ENCODE data around the gene TNNI2. TPM values are rescaled to one million over a fixed set of nuclear protein-coding genes. Genes with fewer than 3 reads are reported as not detected.

Gene TNNI2
- total and polyA plus RNA-seq, 10 of the 15 experiments (the other 5 are each of a cell fraction or from before 2014, with no cell fraction given) = 0.14 to 0.79 (median 0.37) TPM; not detected in 4

DNA sequence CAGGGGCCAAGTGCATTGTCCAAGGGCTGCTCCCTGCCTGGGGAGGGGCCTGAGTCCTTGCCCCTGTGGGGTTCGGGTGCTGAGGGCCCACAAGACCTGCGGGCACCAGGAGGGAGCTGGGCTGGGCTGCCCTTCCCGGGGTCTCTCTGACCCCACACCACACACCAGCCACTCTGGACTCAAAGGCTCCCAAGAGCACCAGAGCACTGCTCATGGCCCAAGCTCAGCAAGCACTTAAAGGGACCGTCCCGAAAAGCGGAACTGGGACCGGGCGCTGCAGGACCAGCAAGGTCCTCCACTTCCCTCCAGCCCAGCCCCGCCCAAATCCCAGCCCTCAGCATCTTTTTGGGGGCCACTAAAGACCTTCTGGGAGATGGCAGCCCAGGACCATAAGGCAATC, 19.4 kb downstream of the TNNI2 start (continued):
- TF ChIP-seq, protein P1, sequence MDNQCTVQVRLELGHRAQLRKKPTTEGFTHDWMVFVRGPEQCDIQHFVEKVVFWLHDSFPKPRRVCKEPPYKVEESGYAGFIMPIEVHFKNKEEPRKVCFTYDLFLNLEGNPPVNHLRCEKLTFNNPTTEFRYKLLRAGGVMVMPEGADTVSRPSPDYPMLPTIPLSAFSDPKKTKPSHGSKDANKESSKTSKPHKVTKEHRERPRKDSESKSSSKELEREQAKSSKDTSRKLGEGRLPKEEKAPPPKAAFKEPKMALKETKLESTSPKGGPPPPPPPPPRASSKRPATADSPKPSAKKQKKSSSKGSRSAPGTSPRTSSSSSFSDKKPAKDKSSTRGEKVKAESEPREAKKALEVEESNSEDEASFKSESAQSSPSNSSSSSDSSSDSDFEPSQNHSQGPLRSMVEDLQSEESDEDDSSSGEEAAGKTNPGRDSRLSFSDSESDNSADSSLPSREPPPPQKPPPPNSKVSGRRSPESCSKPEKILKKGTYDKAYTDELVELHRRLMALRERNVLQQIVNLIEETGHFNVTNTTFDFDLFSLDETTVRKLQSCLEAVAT (IDR thresholded peaks at IDR 0.05) = no peak
- TF ChIP-seq, protein P2, sequence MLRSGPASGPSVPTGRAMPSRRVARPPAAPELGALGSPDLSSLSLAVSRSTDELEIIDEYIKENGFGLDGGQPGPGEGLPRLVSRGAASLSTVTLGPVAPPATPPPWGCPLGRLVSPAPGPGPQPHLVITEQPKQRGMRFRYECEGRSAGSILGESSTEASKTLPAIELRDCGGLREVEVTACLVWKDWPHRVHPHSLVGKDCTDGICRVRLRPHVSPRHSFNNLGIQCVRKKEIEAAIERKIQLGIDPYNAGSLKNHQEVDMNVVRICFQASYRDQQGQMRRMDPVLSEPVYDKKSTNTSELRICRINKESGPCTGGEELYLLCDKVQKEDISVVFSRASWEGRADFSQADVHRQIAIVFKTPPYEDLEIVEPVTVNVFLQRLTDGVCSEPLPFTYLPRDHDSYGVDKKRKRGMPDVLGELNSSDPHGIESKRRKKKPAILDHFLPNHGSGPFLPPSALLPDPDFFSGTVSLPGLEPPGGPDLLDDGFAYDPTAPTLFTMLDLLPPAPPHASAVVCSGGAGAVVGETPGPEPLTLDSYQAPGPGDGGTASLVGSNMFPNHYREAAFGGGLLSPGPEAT (IDR thresholded peaks at IDR 0.05; ENCODE audit: low read depth) = no peak
- no peak for TF ChIP-seq HDAC2 (IDR thresholded peaks at IDR 0.05)
- no peak for TF ChIP-seq RAD21 (IDR thresholded peaks at IDR 0.05; ENCODE audit: insufficient read depth, low read depth, low read length)
- no peak for TF ChIP-seq PAX5 (IDR thresholded peaks at IDR 0.05; ENCODE audit: borderline replicate concordance, low read depth, low read length)
- TF ChIP-seq, protein P3, sequence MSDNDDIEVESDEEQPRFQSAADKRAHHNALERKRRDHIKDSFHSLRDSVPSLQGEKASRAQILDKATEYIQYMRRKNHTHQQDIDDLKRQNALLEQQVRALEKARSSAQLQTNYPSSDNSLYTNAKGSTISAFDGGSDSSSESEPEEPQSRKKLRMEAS (IDR thresholded peaks at IDR 0.05; ENCODE audit: low read depth, low read length) = no peak

DNA sequence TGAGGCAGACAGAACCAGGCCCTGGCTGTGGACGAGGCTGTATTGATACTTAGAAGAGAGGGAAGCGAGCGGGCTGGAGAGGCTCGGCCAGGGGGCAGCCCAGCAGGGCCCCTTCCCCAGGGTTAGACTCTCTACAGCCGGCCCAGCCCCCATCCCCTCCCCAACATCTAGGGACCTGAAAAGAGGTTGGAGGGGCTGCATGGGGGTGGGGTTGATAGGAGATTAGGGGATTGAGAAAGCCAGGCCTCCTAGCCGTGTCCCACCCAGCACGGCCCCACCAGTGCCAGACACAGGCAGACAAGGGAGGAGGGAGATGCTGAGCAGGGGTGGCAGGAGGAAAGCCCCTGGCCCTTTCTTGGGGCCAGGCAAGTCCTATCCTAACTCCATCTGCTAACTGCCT, 19.8 kb downstream of the TNNI2 start:
- no peaks in the 10 kb centered on the region for H3K9me3 ChIP-seq (replicated peaks; ENCODE audit: control insufficient read depth, insufficient read depth, low read length)
- H3K4me3 ChIP-seq = no peak overlapping the region
- no peak for FAIRE-seq
- peaks cover 5% of the 10 kb centered on the region in 2 experiments; a peak in 3 of 4 replicates for H3K36me3 ChIP-seq (ENCODE audit: control insufficient read depth in 2 of 2, insufficient read depth in 2 of 2, low read length in 1 of 2)
- 99% methylated on average over 7 of the region's 7 CpGs for WGBS (ENCODE audit: insufficient coverage, insufficient replicate concordance, low lambda C conversion rate, missing lambda C conversion rate)
- H3K79me2 ChIP-seq (ENCODE audit: control insufficient read depth, insufficient read depth, low read length) = peaks cover 90% of the 10 kb centered on the region
- ChIA-PET SMC1A (ENCODE audit: uncharacterized antibody, unreplicated experiment) (no interaction called here), CTCF (no interaction called here), RAD21 (ENCODE audit: unreplicated experiment) (no interaction called here), POLR2A (no interaction called here)
- H3K9ac ChIP-seq (ENCODE audit: control insufficient read depth, insufficient read depth, low read length) = no peak overlapping the region
- in situ Hi-C loops (cut with MboI) = loop anchor here (10.0 kb wide), 1 partner anchor 1014 kb away; the partner anchor contains the start of genes POLR2L and TSPAN4
- peaks cover 26% of the 10 kb centered on the region for H4K20me1 ChIP-seq (ENCODE audit: control insufficient read depth, insufficient read depth)
- no TSS peak for BruUV-seq (replicated peaks)
- H3K4me1 ChIP-seq (ENCODE audit: control insufficient read depth, insufficient read depth, low read length) = peaks cover 26% of the 10 kb centered on the region
- no peaks in the 10 kb centered on the region for H3K27me3 ChIP-seq (replicated peaks in 1 of 2; ENCODE audit: control insufficient read depth in 2 of 2, insufficient read depth in 2 of 2, low read length in 1 of 2)
- TF ChIP-seq, protein P4, sequence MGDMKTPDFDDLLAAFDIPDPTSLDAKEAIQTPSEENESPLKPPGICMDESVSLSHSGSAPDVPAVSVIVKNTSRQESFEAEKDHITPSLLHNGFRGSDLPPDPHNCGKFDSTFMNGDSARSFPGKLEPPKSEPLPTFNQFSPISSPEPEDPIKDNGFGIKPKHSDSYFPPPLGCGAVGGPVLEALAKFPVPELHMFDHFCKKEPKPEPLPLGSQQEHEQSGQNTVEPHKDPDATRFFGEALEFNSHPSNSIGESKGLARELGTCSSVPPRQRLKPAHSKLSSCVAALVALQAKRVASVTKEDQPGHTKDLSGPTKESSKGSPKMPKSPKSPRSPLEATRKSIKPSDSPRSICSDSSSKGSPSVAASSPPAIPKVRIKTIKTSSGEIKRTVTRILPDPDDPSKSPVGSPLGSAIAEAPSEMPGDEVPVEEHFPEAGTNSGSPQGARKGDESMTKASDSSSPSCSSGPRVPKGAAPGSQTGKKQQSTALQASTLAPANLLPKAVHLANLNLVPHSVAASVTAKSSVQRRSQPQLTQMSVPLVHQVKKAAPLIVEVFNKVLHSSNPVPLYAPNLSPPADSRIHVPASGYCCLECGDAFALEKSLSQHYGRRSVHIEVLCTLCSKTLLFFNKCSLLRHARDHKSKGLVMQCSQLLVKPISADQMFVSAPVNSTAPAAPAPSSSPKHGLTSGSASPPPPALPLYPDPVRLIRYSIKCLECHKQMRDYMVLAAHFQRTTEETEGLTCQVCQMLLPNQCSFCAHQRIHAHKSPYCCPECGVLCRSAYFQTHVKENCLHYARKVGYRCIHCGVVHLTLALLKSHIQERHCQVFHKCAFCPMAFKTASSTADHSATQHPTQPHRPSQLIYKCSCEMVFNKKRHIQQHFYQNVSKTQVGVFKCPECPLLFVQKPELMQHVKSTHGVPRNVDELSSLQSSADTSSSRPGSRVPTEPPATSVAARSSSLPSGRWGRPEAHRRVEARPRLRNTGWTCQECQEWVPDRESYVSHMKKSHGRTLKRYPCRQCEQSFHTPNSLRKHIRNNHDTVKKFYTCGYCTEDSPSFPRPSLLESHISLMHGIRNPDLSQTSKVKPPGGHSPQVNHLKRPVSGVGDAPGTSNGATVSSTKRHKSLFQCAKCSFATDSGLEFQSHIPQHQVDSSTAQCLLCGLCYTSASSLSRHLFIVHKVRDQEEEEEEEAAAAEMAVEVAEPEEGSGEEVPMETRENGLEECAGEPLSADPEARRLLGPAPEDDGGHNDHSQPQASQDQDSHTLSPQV (IDR thresholded peaks at IDR 0.05) = no peak
- peak; percentile 46 for TF ChIP-seq POLR2A (IDR thresholded peaks at IDR 0.05; ENCODE audit: low read depth, low read length)
- 0 out of 2 replicates have a peak, but pooled peaks have one; percentile 55 for TF ChIP-seq POLR2AphosphoS5 (IDR thresholded peaks at IDR 0.05; ENCODE audit: low read length)
- no peak for DNase-seq (ENCODE audit: low read depth, low spot score)
- no peak overlapping the region for H2AFZ ChIP-seq (ENCODE audit: control insufficient read depth, low read depth, low read length)
- intact Hi-C loops (cut with micrococcal nuclease; ENCODE audit: unreplicated experiment) = no loop called here
- no peak overlapping the region for H3K4me2 ChIP-seq (ENCODE audit: control insufficient read depth, insufficient read depth)
- no peak for ATAC-seq
- H3K27ac ChIP-seq (ENCODE audit: control insufficient read depth, insufficient read depth) = no peak overlapping the region
